Stomach smooth muscle (tissue), 2 donors: Measurements from ENCODE around the gene ANKRD9.

Experiments
- H3K27ac ChIP-seq: one replicate; pipeline ENCODE4 v1.7.0; 2013; ENCODE audit warnings: mild to moderate bottlenecking, low read length, inconsistent platforms
- H3K27me3 ChIP-seq, 2 donors: one replicate each; pipeline ENCODE4 v1.7.0; 2013; ENCODE audit warnings: low read length in 2 of 2; ENCODE audit not compliant: insufficient read depth in 2 of 2, control insufficient read depth in 1 of 2
- H3K36me3 ChIP-seq, 2 donors: one replicate each; pipeline ENCODE4 v1.7.0; 2013; ENCODE audit warnings: low read length in 2 of 2; ENCODE audit not compliant: control insufficient read depth in 2 of 2, insufficient read depth in 2 of 2
- H3K4me1 ChIP-seq: one replicate; pipeline ENCODE4 v1.7.0; 2013; ENCODE audit warnings: low read length; ENCODE audit not compliant: control insufficient read depth, insufficient read depth
- H3K4me3 ChIP-seq, 2 donors: one replicate each; pipeline ENCODE4 v1.7.0; 2013; ENCODE audit warnings: low read length in 2 of 2
- H3K9ac ChIP-seq, 2 donors: one replicate each; pipeline ENCODE4 v1.7.0; 2013; ENCODE audit warnings: low read length in 2 of 2, mild to moderate bottlenecking in 1 of 2
- H3K9me3 ChIP-seq, 2 donors: one replicate each; pipeline ENCODE4 v1.7.0; 2013; ENCODE audit warnings: low read length in 2 of 2; ENCODE audit not compliant: control insufficient read depth in 2 of 2
- donor health status: healthy.
- donor health status: Pancreatic carcinoma.

Gene ANKRD9

GRCh38 chr14:102508774-102509745 lies 516 bp downstream of the ANKRD9 start:
- Histone ChIP-seq H3K27me3 (no peaks in the 10 kb centered on the region), H3K9ac (peak overlapping the region; percentile 87 to 90), H3K4me1 (peaks cover 21% of the 10 kb centered on the region), H3K9me3 (no peaks in the 10 kb centered on the region), H3K36me3 (peaks cover 0 to 6% of the 10 kb centered on the region in 2 donors), H3K4me3 (peak overlapping the region; percentile 54 to 77), H3K27ac (peak overlapping the region; percentile 89)

DNA sequence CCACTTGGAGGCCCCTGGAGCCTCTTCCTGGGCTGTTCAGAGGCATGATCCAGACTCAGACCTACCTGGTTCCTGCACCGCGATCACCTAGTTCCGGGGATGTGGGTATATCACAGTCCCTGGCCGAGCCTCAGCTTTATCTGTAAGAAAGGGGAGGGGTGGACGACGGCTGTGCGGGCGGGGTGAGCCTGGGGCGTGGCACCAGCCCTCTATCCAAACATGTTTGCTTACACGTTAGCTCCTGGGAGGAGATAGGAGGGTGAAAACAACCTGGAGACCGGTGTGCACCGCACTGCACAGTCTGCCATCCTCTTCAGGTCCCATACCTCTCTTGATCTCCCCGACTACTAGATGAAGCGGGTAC lies 1.2 kb downstream of the ANKRD9 start:
- Histone ChIP-seq H3K27ac (peak overlapping the region; percentile 89), H3K4me3 (peak overlapping the region; percentile 54 to 77), H3K4me1 (peaks cover 21% of the 10 kb centered on the region), H3K9ac (peak overlapping the region; percentile 87 to 90), H3K36me3 (peaks cover 0 to 6% of the 10 kb centered on the region in 2 donors), H3K9me3 (no peaks in the 10 kb centered on the region), H3K27me3 (no peaks in the 10 kb centered on the region)

GRCh38 chr14:102507857-102508312 lies 1.7 kb downstream of the ANKRD9 start:
- no peaks in the 10 kb centered on the region for H3K27me3 ChIP-seq
- no peaks in the 10 kb centered on the region for H3K9me3 ChIP-seq
- H3K9ac ChIP-seq = no peak overlapping the region
- peaks cover 21% of the 10 kb centered on the region for H3K4me1 ChIP-seq
- no peak overlapping the region for H3K4me3 ChIP-seq
- H3K27ac ChIP-seq = peak overlapping the region; percentile 89
- peaks cover 0 to 6% of the 10 kb centered on the region in 2 donors for H3K36me3 ChIP-seq

DNA sequence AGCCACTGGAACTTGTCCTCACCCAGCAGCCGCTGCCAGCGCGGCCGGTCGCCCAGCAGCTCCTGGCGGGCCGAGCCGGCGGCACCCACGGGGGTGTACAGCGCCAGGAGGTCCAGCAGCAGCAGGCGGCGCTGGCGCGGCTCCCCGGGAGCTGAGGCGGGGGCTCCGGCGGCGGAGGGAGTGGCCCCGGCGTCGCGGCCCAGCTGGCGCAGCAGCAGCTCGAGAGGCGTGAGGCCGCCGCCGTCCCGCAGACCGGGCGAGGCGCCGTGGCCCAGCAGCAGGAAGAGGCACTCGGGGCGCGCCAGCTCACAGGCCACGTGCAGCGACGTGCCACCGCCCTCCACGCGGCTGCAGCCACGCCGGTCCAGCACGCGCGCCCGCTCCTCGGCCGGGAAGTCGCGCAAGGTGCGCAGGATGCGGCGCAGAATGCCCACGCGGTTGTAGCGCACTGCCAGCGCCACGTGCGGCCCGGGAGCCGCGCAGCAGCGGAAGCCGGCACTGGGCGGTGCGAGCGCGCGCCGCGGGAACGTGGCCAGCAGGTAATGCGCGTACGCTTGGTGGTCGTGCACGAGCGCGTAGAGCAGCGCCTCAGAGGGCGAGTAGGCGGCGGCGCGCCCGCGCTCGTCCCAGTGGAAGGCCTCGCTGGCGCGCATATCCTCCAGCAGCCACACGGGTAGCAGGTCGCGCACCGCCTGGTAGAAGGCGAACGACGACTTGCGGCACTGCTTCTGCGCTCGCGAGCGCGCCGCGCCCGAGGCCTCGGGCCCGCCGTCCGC lies 2.3 kb downstream of the ANKRD9 start:
- Histone ChIP-seq H3K36me3 (peaks cover 0 to 6% of the 10 kb centered on the region in 2 donors), H3K9ac (no peak overlapping the region), H3K4me3 (no peak overlapping the region), H3K27ac (no peak overlapping the region), H3K4me1 (peaks cover 21% of the 10 kb centered on the region), H3K9me3 (no peaks in the 10 kb centered on the region), H3K27me3 (no peaks in the 10 kb centered on the region)

DNA sequence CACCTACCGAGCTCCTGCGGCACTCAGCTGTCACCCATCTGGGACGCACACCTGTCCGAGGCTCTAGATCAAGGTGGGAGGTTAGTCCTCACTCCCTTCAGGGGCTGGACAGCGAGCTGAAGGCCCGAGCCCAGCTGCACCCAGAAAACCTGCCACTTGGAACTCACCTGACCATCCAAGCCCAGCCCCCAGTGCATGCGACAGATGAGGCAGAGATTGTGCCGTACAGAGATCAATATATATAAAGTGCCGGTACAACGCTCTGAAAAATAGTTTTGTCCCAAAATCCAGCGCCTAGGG lies 3.0 kb downstream of the ANKRD9 start:
- Histone ChIP-seq H3K9ac (no peak overlapping the region), H3K27ac (no peak overlapping the region), H3K4me3 (no peak overlapping the region), H3K9me3 (no peaks in the 10 kb centered on the region), H3K4me1 (peaks cover 21% of the 10 kb centered on the region), H3K36me3 (peaks cover 0 to 6% of the 10 kb centered on the region in 2 donors), H3K27me3 (no peaks in the 10 kb centered on the region)

- Histone ChIP-seq H3K4me1 (peaks cover 21% of the 10 kb centered on the region), H3K27me3 (no peaks in the 10 kb centered on the region), H3K4me3 (no peak overlapping the region), H3K27ac (peak overlapping the region; percentile 11), H3K36me3 (peaks cover 0 to 6% of the 10 kb centered on the region in 2 donors), H3K9ac (no peak overlapping the region), H3K9me3 (no peaks in the 10 kb centered on the region)
Observed at GRCh38 chr14:102505775-102506625, 3.6 kb downstream of the ANKRD9 start.

DNA sequence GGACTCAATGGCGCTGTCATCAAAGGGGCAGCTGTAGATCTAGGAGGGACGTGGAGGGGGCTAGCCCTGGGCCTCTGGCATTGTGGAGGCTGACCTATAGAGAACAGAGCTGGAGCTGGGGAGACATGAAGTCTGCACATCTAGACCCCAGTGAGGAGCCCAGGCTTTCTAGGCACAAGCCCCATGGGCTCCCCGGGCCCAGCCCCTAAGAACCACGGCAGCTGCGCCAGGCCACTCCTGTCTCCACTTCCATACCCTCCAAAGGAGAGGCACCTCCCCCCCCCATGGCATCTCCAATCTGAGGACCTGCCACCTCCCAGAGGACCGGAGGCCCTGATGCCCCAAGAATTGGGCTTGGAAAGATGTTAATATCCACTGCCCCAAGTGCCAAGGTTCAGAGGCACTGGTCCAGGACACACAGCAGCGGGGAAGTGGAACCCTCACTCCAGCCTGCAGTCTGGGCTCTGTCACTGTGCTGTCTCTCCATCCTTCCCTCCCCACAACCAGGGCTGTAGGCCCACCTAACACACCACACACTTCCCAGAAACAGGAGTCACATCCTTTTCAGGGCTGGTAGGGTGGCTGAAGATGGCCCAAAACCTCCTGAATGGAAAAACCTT lies 4.5 kb downstream of the ANKRD9 start:
- H3K9me3 ChIP-seq = no peaks in the 10 kb centered on the region
- H3K4me3 ChIP-seq = no peak overlapping the region
- peaks cover 0 to 8% of the 10 kb centered on the region in 2 donors for H3K36me3 ChIP-seq
- peaks cover 22% of the 10 kb centered on the region for H3K4me1 ChIP-seq
- no peak overlapping the region for H3K27ac ChIP-seq
- H3K9ac ChIP-seq = no peak overlapping the region
- H3K27me3 ChIP-seq = no peaks in the 10 kb centered on the region

- Histone ChIP-seq H3K4me3 (no peak overlapping the region), H3K4me1 (peaks cover 20% of the 10 kb centered on the region), H3K36me3 (peaks cover 0 to 8% of the 10 kb centered on the region in 2 donors), H3K9me3 (no peaks in the 10 kb centered on the region), H3K27ac (no peak overlapping the region), H3K9ac (no peak overlapping the region), H3K27me3 (no peaks in the 10 kb centered on the region)
Observed at GRCh38 chr14:102504328-102504999, 5.1 kb downstream of the ANKRD9 start.

GRCh38 chr14:102503641-102504327 lies 5.8 kb downstream of the ANKRD9 start:
- Histone ChIP-seq H3K27me3 (no peaks in the 10 kb centered on the region), H3K4me1 (peaks cover 16% of the 10 kb centered on the region), H3K36me3 (peaks cover 3 to 11% of the 10 kb centered on the region in 2 donors), H3K27ac (no peak overlapping the region), H3K4me3 (no peak overlapping the region), H3K9me3 (no peaks in the 10 kb centered on the region), H3K9ac (no peak overlapping the region)
